Ascending aorta (tissue), 2 donors: ENCODE results near the gene E2F1. TPM values are rescaled to one million over a fixed set of nuclear protein-coding genes. Genes with fewer than 3 reads are reported as not detected.
A peak's percentile ranks its signal among the peaks of the same experiment; 100 is the strongest.

Experiments
- DNase-seq, 2 donors: peaks; one replicate each; pipeline ENCODE4 v3.0.0-alpha.2; 2019; ENCODE audit warnings: low spot score in 2 of 2
- H3K27ac ChIP-seq, 2 donors: fragments of 200-600 bp; sonication (generic); one replicate each; pipeline ENCODE4 v1.5.1; 2016 to 2017; ENCODE audit warnings: mild to moderate bottlenecking in 1 of 2
- H3K27me3 ChIP-seq: fragments of 200-600 bp; sonication (generic); one replicate; pipeline ENCODE4 v1.5.1; 2017
- H3K36me3 ChIP-seq, 2 donors: fragments of 200-600 bp; sonication (generic); one replicate each; pipeline ENCODE4 v1.5.1; 2016
- H3K4me1 ChIP-seq, 2 donors: fragments of 200-600 bp; sonication (generic); one replicate each; pipeline ENCODE4 v1.5.1; 2016 to 2017; ENCODE audit warnings: mild to moderate bottlenecking in 1 of 2
- H3K4me3 ChIP-seq, 2 donors: fragments of 200-600 bp; sonication (generic); one replicate each; pipeline ENCODE4 v1.5.1; 2016 to 2017; ENCODE audit warnings: mild to moderate bottlenecking in 1 of 2
- H3K9me3 ChIP-seq, 2 donors: fragments of 200-600 bp; sonication (generic); one replicate each; pipeline ENCODE4 v1.5.1; 2016
- intact Hi-C: fragments of 100-400 bp; cut with DNase I; formaldehyde crosslinking; loops from one replicate; pipeline ENCODE4 v1.15.1; 2023
- total RNA-seq: library from RNA; depleted of rRNA; stranded (reverse); fragments of >200 nt; gene quantifications from one replicate; pipeline ENCODE4 v1.1.0, GENCODE V29; 2016
- TF ChIP-seq, protein P1 (sequence below), 3 experiments: fragments of 200-600 bp in 2 of 3; fragments of 450-650 bp in 1 of 3; sonication (generic) in 2 of 3; IDR thresholded peaks; one replicate each; pipeline ENCODE4 v1.5.1; 2016 to 2019; ENCODE audit warnings: antibody characterized with exemption in 3 of 3, mild to moderate bottlenecking in 1 of 3, moderate library complexity in 1 of 3

The E2F1 gene
- total RNA-seq, 1 donor from 2014 or later: 0.53 TPM

DNA sequence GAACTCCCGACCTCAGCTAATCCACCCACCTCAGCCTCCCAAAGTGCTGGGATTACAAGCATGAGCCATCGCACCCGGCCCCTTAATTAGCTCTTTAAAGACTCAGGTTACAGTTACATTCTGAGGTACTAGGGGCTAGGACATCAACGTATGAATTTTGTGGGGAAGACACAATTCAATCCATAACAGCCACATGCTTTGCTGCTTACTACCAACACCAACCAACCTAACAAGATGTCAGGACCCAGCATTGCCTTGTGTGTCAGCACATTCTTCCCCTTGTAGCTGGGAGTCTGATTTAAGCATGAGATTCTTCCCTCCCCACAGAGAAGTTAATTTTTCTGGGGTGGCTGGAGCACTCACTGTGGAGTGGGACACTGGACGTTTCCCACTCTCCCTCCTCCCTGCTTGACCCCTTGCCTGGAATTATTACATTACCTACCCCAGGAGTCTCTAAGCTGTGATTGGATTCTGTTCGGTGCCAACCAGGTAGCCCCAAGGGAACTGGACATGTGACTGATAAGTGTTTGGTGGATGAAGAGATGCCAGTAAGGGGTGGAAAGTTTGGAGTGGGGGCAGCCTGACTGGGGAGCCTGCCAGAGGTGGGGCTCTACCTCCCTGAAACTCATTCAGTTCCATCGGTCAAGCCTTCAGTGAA lies 39.6 kb upstream of the E2F1 start:
- no peak overlapping the region for H3K4me3 ChIP-seq
- TF ChIP-seq, protein P1, sequence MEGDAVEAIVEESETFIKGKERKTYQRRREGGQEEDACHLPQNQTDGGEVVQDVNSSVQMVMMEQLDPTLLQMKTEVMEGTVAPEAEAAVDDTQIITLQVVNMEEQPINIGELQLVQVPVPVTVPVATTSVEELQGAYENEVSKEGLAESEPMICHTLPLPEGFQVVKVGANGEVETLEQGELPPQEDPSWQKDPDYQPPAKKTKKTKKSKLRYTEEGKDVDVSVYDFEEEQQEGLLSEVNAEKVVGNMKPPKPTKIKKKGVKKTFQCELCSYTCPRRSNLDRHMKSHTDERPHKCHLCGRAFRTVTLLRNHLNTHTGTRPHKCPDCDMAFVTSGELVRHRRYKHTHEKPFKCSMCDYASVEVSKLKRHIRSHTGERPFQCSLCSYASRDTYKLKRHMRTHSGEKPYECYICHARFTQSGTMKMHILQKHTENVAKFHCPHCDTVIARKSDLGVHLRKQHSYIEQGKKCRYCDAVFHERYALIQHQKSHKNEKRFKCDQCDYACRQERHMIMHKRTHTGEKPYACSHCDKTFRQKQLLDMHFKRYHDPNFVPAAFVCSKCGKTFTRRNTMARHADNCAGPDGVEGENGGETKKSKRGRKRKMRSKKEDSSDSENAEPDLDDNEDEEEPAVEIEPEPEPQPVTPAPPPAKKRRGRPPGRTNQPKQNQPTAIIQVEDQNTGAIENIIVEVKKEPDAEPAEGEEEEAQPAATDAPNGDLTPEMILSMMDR (IDR thresholded peaks at IDR 0.05): no peak
- H3K27ac ChIP-seq: no peak overlapping the region
- no peaks in the 10 kb centered on the region for H3K4me1 ChIP-seq
- no peaks in the 10 kb centered on the region for H3K36me3 ChIP-seq
- H3K27me3 ChIP-seq: no peaks in the 10 kb centered on the region
- intact Hi-C loops: no loop called here
- no peak for DNase-seq
- H3K9me3 ChIP-seq: no peaks in the 10 kb centered on the region

DNA sequence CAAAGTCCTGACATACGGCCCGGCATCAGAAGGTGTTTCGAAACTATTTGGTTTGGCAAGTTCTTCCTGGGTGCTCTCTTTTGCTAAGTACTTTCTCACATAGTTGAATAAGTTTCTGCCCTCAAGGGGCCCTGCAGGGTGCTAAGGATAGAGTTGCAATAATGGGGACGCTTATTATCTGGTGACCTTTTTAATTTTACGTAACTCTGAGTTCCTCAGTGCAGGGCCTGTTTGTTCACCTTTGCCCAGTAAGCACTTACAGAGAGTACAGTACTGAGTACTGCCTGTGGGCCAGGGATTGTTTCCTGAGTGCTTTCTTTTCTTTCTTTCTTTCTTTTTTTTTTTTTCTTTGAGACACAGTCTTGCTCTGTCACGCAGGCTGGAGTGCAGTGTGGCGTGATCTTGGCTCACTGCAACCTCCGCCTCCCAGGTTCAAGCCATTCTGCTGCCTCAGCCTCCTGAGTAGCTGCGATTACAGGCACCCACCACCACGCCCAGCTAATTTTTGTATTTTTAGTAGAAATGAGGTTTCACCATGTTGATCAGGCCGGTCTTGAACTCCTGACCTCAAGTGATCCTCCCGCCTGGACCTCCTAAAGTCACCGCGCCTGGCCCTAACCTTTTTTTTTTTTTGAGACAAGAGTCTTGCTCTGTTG lies 38.4 kb upstream of the E2F1 start:
- DNase-seq: no peak
- Histone ChIP-seq H3K4me1 (peaks cover 2 to 3% of the 10 kb centered on the region in 2 donors), H3K36me3 (no peaks in the 10 kb centered on the region), H3K27me3 (no peaks in the 10 kb centered on the region), H3K9me3 (no peaks in the 10 kb centered on the region), H3K4me3 (no peak overlapping the region), H3K27ac (no peak overlapping the region)
- TF ChIP-seq, protein P1 (IDR thresholded peaks at IDR 0.05): no peak
- intact Hi-C loops: no loop called here

DNA sequence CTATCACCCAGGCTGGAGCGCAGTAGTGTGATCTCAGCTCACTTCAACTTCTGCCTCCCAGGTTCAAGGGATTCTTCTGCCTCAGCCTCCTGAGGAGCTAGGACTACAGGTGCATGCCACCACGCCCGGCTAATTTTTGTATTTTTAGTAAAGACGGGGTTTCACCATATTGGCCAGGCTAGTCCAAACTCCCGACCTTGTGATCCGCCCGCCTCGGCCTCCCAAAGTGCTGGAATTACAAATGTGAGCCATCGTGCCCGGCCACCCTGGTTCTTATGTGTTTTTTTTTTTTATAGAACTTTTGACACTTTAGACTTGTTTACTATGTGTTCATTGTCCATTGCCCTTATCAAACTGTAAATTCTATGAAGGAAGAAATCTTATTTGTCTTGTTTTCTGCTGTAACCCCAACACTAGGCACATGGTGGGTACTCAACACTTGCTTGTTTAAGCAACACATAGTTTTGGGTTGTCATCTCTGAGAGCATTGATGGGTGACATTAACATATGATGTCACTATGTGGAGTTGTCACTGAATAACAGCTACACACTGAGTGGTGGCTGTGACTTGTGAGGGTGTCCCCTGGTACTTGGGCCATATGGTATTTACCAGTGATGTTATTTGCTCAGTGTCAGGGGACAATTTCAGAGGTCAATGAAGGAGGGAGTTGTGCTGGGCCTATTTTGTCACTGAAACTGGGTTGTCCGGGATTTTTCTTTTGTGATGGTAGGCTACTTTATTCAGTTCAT lies 35.4 kb upstream of the E2F1 start:
- Histone ChIP-seq H3K27ac (no peak overlapping the region), H3K9me3 (no peaks in the 10 kb centered on the region), H3K4me3 (no peak overlapping the region), H3K36me3 (no peaks in the 10 kb centered on the region), H3K4me1 (peaks cover 3 to 7% of the 10 kb centered on the region in 2 donors), H3K27me3 (no peaks in the 10 kb centered on the region)
- TF ChIP-seq, protein P1 (IDR thresholded peaks at IDR 0.05): no peak
- no peak for DNase-seq
- intact Hi-C loops: no loop called here

DNA sequence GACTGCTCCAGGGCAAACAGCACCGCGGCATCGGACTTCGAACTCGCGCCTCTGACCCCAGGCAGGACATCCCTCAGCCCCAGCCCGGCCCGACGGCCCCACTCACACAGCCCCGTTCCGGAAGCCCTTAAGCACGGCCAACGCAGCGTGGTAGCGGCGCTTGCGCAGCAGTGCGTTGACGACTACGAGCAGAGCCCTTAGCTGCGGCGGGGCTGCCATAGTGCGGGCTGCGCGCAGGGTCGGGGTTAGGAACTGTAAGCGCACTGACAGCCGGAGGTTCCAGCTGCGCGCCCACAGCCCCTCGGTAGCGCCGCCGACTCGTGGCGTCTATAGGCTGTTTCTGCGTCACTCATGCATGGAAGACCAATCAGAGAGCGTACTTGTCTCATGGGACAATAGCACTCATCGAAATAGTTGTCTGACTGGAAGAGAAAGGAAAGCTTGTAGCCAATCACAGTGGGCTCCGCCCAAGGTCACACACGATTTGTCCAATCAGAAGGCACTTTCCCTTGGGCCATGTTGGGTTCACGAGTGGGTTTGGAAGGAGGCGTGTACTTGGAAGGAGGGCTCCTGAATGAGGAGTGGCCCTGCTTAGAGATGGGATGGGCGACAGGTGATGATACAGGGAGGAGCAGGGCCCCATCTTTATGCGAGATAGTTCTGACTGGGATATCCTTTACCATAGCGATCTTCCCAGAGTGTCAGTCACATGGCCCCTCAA lies 34.0 kb upstream of the E2F1 start, which contains the start of gene PXMP4:
TSS of gene PXMP4 (minus strand) at position 322 of the 721 bp plus-strand sequence. CDS start at position 219, 103 bp downstream.
- H3K27me3 ChIP-seq: no peaks in the 10 kb centered on the region
- H3K4me3 ChIP-seq: peak within 1 kb of the TSS; percentile 64 to 92
- peaks cover 3 to 7% of the 10 kb centered on the region in 2 donors for H3K4me1 ChIP-seq
- peak; percentile 83 to 97 for DNase-seq
- H3K9me3 ChIP-seq: no peaks in the 10 kb centered on the region
- intact Hi-C loops: no loop called here
- H3K27ac ChIP-seq: peak within 1 kb of the TSS; percentile 68 to 76
- no peaks in the 10 kb centered on the region for H3K36me3 ChIP-seq
- TF ChIP-seq, protein P1 (IDR thresholded peaks at IDR 0.05): no peak

DNA sequence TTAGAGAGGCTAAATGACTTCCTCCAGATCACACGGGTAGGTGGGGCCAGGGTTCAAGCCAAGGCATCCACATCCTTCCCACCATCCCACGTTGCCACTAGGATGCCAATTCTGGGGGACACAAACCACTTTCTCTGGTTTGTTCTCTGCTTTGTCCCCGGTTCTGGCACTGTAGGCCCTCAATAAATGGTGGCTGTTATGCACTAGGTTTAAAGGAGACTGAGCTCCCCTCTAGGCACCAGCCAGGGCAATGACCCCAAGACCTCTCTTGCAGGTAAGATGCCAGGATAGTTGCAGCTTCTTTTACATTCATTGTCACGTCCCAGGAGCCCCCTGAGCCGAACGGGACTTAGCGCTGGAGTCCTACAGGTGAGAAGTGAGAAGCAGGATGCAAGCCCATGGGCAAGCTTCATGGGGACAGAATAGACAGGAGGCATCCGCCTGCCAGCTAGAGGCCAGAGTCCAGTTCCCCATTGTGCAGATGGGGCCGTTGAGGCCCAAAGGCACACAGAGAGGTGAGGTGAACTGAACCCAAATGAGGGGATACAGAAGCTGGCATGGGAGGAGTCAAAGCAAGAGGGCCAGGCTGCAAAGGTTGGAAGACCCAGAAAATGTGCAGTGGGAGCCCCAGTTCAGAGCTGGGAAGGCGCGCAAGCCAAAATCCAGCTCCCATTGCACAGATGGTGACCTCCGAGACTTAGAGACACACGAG lies 33.2 kb upstream of the E2F1 start:
- H3K27ac ChIP-seq: peak overlapping the region; percentile 68 to 76
- H3K9me3 ChIP-seq: no peaks in the 10 kb centered on the region
- H3K4me1 ChIP-seq: peaks cover 3 to 7% of the 10 kb centered on the region in 2 donors
- TF ChIP-seq, protein P1 (IDR thresholded peaks at IDR 0.05): no peak
- intact Hi-C loops: no loop called here
- no peaks in the 10 kb centered on the region for H3K27me3 ChIP-seq
- peak overlapping the region; percentile 64 to 92 for H3K4me3 ChIP-seq
- peaks cover 4 to 5% of the 10 kb centered on the region in 2 donors for H3K36me3 ChIP-seq
- no peak for DNase-seq
